Chondrocyte (in vitro differentiated cells): Measurements from ENCODE around the gene GRIP1. TPM values are rescaled to one million over a fixed set of nuclear protein-coding genes. Genes with fewer than 3 reads are reported as not detected.
A peak's percentile ranks its signal among the peaks of the same experiment; 100 is the strongest.

Experiments
- DNase-seq: peaks from one replicate; pipeline ENCODE4 v3.0.0; 2021; ENCODE audit warnings: mixed read lengths, low spot score
- H3K27ac Mint-ChIP-seq: one replicate; pipeline ENCODE4 v1.8.0; 2021; ENCODE audit warnings: mild to moderate bottlenecking, moderate library complexity, mixed read lengths; ENCODE audit not compliant: unreplicated experiment
- H3K27me3 Mint-ChIP-seq: 2 replicates; pipeline ENCODE4 v1.8.0; 2021; ENCODE audit warnings: low read depth, mixed read lengths
- H3K36me3 Mint-ChIP-seq: 2 replicates; pipeline ENCODE4 v1.8.0; 2021; ENCODE audit warnings: low read depth, mixed read lengths
- H3K4me1 Mint-ChIP-seq: 2 replicates; pipeline ENCODE4 v1.8.0; 2021; ENCODE audit warnings: low read depth, mild to moderate bottlenecking, mixed read lengths
- H3K4me3 Mint-ChIP-seq: one replicate; pipeline ENCODE4 v1.8.0; 2021; ENCODE audit warnings: mild to moderate bottlenecking, moderate library complexity, mixed read lengths; ENCODE audit not compliant: unreplicated experiment
- H3K9me3 Mint-ChIP-seq: 2 replicates; pipeline ENCODE4 v1.8.0; 2021; ENCODE audit warnings: low read depth, mixed read lengths
- total RNA-seq: library from RNA; stranded (reverse); gene quantifications from 3 replicates; pipeline ENCODE4 v1.2.1, GENCODE V29; 2021
- TF ChIP-seq, protein P1 (sequence below): fragments of 200-600 bp; sonication (generic); IDR thresholded peaks from 2 replicates; pipeline ENCODE4 v1.5.0; 2021; ENCODE audit warnings: antibody characterized with exemption, mild to moderate bottlenecking, moderate library complexity

The GRIP1 gene
- total RNA-seq, 1 donor from 2014 or later = 5.0 TPM

DNA sequence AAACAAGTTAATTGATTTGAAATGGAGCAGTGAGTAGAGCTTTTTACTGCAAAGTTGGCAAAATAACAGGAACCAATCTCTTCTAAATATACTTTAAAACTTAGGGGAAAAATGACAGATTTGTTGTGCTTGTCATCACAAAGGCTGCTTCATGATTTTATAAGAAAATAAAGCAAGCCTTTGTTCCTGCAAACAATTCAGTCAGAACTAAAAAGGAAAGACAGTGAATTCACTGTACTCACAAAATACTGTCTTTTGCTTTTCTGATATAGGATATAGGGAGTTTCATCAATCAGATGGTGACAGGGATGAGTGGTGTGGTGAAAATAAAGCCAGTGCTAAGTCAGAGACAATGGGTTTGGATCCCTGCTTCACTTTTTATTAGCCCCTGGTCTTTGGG lies 250.6 kb downstream of the GRIP1 start:
- Mint-ChIP-seq H3K36me3 (no peaks in the 10 kb centered on the region), H3K9me3 (peaks cover 8% of the 10 kb centered on the region), H3K27ac (no peak overlapping the region), H3K4me3 (no peak overlapping the region), H3K27me3 (no peaks in the 10 kb centered on the region), H3K4me1 (peaks cover 4% of the 10 kb centered on the region)
- TF ChIP-seq, protein P1, sequence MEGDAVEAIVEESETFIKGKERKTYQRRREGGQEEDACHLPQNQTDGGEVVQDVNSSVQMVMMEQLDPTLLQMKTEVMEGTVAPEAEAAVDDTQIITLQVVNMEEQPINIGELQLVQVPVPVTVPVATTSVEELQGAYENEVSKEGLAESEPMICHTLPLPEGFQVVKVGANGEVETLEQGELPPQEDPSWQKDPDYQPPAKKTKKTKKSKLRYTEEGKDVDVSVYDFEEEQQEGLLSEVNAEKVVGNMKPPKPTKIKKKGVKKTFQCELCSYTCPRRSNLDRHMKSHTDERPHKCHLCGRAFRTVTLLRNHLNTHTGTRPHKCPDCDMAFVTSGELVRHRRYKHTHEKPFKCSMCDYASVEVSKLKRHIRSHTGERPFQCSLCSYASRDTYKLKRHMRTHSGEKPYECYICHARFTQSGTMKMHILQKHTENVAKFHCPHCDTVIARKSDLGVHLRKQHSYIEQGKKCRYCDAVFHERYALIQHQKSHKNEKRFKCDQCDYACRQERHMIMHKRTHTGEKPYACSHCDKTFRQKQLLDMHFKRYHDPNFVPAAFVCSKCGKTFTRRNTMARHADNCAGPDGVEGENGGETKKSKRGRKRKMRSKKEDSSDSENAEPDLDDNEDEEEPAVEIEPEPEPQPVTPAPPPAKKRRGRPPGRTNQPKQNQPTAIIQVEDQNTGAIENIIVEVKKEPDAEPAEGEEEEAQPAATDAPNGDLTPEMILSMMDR = no peak
- DNase-seq = no peak

DNA sequence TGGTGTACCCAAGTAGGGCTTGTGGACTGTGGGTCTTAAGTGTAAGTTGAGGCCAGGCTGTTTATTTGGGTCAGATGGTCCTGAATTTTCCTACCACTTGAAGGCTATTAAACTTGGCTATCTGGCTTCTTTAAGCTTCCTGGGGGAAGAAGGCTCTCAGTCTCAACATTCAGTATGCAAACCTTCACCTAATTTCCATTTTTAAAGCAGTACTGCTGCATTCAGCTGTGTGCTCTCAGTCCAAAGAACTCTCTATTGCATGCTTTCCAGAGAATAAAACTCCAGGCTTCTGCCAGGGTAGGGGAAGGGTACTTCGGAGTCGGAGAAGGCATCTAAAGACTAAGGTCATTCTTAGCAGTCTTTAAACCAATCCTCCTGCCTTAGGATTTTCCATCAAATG lies 252.2 kb downstream of the GRIP1 start:
- Mint-ChIP-seq H3K4me1 (peaks cover 4% of the 10 kb centered on the region), H3K27me3 (no peaks in the 10 kb centered on the region), H3K36me3 (no peaks in the 10 kb centered on the region), H3K27ac (no peak overlapping the region), H3K9me3 (peaks cover 8% of the 10 kb centered on the region), H3K4me3 (no peak overlapping the region)
- no peak for DNase-seq
- TF ChIP-seq, protein P1 = no peak

DNA sequence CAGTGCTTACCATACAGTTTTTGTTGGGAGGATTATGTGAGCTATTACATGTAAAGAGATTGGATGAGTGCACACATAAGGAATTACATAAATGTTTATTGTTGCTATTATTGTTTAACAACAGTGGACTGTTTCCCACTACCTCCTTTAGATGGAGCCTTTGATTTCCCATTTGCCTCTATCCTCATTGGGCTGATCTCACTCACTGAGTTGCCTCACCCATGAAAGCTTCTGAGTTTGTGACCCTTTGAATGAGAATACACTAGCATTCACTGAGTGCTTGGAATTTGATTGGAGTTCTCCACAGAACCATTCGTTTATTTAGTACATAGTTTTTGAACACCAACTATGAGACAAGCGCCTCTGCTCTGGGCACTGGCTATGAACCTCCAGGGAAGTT lies 255.6 kb downstream of the GRIP1 start:
- H3K4me3 Mint-ChIP-seq = no peak overlapping the region
- H3K27me3 Mint-ChIP-seq = no peaks in the 10 kb centered on the region
- DNase-seq = no peak
- peaks cover 2% of the 10 kb centered on the region for H3K36me3 Mint-ChIP-seq
- H3K9me3 Mint-ChIP-seq = peaks cover 8% of the 10 kb centered on the region
- H3K27ac Mint-ChIP-seq = no peak overlapping the region
- peaks cover 4% of the 10 kb centered on the region for H3K4me1 Mint-ChIP-seq
- TF ChIP-seq, protein P1 = peak; percentile 18

DNA sequence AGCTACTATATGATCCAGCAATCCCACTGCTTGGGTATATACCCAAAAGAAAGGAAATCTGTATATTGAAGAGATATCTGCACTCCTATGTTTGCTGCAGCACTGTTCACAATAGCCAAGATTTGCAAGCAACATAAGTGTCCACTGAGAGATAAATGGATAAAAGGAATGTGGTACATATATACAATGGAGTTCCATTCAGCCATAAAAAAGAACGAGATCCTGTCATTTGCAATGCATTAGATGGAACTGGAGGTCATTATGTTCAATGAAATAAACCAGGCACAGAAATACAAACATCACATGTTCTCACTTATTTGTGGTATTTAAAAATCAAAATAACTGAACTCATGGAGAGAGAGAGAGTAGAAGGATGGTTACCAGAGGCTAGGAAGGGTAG lies 260.0 kb downstream of the GRIP1 start:
- H3K9me3 Mint-ChIP-seq = peaks cover 4% of the 10 kb centered on the region
- no peaks in the 10 kb centered on the region for H3K27me3 Mint-ChIP-seq
- H3K27ac Mint-ChIP-seq = no peak overlapping the region
- peaks cover 4% of the 10 kb centered on the region for H3K4me1 Mint-ChIP-seq
- H3K4me3 Mint-ChIP-seq = no peak overlapping the region
- TF ChIP-seq, protein P1 = no peak
- DNase-seq = no peak
- H3K36me3 Mint-ChIP-seq = peaks cover 4% of the 10 kb centered on the region

DNA sequence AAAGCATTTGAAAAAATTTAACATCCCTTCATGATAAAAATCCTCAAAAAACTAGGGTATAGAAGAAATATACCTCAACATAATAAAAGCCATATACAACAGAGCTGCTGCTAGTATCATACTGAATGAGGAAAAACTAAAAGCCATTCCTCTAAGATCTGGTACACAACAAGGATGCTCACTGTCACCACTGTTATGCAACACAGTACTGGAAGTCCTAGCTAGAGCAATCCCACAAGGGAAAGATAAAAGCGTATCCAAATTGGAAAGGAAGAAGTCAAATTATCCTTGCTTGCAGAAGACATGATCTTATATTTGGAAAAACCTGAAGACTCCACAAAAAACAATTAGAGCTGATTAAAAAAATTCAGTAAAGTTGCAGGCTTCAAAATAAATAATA lies 261.7 kb downstream of the GRIP1 start:
- Mint-ChIP-seq H3K9me3 (peaks cover 15% of the 10 kb centered on the region), H3K27me3 (no peaks in the 10 kb centered on the region), H3K36me3 (peaks cover 10% of the 10 kb centered on the region), H3K27ac (no peak overlapping the region), H3K4me3 (no peak overlapping the region), H3K4me1 (no peaks in the 10 kb centered on the region)
- DNase-seq = no peak
- TF ChIP-seq, protein P1 = no peak
